SK-N-MC (cell line): Measurements from ENCODE around the gene CD8B.

Experiments
- EZH2 ChIP-seq: fragments of 200-600 bp; sonication (generic); IDR thresholded peaks from one replicate; pipeline ENCODE4 v1.6.1; 2017; ENCODE audit warnings: antibody characterized with exemption
- POLR2AphosphoS5 ChIP-seq: IDR thresholded peaks from 2 replicates; pipeline ENCODE4 v1.6.1; 2012; ENCODE audit warnings: mild to moderate bottlenecking, low read depth, low read length, borderline replicate concordance

DNA sequence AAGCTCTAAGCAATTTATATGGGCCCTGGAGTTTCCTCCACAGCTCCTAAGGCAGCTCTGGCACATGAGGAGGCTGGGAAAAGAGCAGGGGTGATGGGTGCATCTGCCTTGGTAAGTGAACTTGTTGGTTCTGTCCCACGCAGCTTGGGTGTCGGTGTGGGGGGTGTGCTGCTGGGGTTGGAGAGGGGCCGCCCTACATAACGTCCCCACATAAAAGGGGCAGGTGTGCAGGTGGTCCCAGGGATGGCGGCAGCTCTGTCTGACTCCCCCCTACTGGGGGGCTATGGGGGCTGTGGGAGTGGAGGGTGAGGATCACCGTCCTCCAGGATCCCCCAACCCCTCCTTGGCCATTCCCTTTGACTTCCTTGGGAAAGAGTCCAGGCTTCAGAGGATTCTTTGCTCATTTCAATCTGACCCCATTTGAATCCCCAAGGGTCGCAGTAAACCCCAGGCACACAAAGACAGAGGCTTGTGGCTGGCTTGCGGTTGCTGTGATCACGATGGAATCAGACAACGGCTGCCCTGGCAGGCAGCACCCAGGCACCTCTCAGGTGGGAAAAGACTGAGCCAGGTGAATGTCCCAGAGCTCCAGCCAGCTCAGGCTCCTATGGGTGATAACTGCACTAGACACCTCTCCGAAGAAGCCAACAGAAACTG, 36.5 kb downstream of the CD8B start:
- TF ChIP-seq EZH2 = no peak
- TF ChIP-seq POLR2AphosphoS5 = no peak
